AG04450 (cell line): ENCODE data around the gene DAPK2. TPM values are rescaled to one million over a fixed set of nuclear protein-coding genes. Genes with fewer than 3 reads are reported as not detected.

Experiments
- CTCF ChIA-PET: fragments of 300-600, 350-600 bp; formaldehyde crosslinking; extraction: SDS; loops from one replicate; lab custom pipeline; 2022; ENCODE audit warnings: antibody characterized with exemption, inconsistent platforms; lab: Charles Lee
- POLR2A ChIA-PET: fragments of 350-600 bp; formaldehyde crosslinking; extraction: SDS; loops from one replicate; lab custom pipeline; 2021; ENCODE audit warnings: antibody characterized with exemption, inconsistent platforms; lab: Yijun Ruan, JAX
- DNase-seq: peaks from one replicate; pipeline ENCODE4 v3.0.0-alpha.2; 2011; ENCODE audit warnings: low read depth, low spot score
- H3K27ac ChIP-seq: one replicate; pipeline ENCODE4 v1.5.1; 2012; ENCODE audit warnings: low read depth, low read length, control low read depth
- H3K27me3 ChIP-seq: one replicate; pipeline ENCODE4 v1.6.0; 2012; ENCODE audit warnings: low read length; ENCODE audit not compliant: control insufficient read depth, insufficient read depth
- H3K4me3 ChIP-seq: 2 replicates; pipeline ENCODE4 v1.5.1; 2011; ENCODE audit warnings: mild to moderate bottlenecking, low read depth, low read length, control low read depth
- H3K9me3 ChIP-seq: 2 replicates; pipeline ENCODE4 v1.5.1; 2012; ENCODE audit warnings: low read length; ENCODE audit not compliant: control insufficient read depth, insufficient read depth
- CTCF ChIP-seq: IDR thresholded peaks from 2 replicates; pipeline ENCODE4 v1.5.1; 2011; ENCODE audit warnings: low read depth, low read length, control low read depth, inconsistent platforms
- polyA plus RNA-seq: library from polyadenylated mRNA; depleted of rRNA; stranded (reverse); fragments of >200 nt; gene quantifications from 2 replicates; pipeline ENCODE4 v1.2.3, GENCODE V29; 2011

DAPK2 gene
- polyA plus RNA-seq, 1 experiment, result 0.42 TPM

- TF ChIP-seq CTCF, result no peak
- POLR2A ChIA-PET, result no interaction called here
- CTCF ChIA-PET, result interaction anchor here (1.3 to 1.6 kb wide), 2 partner anchors 49 to 52 kb away, joined by 3 to 5 read pairs; no protein-coding TSS in a partner anchor
- DNase-seq, result no peak
- H3K27me3 ChIP-seq, result peaks cover 39% of the 10 kb centered on the region
- no peak overlapping the region for H3K4me3 ChIP-seq
- H3K27ac ChIP-seq, result no peak overlapping the region
- no peaks in the 10 kb centered on the region for H3K9me3 ChIP-seq
Measured at GRCh38 chr15:63997715-63998442, 48.4 kb downstream of the DAPK2 start.

GRCh38 chr15:63996794-63997357, 49.4 kb downstream of the DAPK2 start:
- Histone ChIP-seq H3K9me3 (no peaks in the 10 kb centered on the region), H3K4me3 (no peak overlapping the region), H3K27me3 (peaks cover 42% of the 10 kb centered on the region), H3K27ac (no peak overlapping the region)
- DNase-seq, result no peak
- ChIA-PET POLR2A (no interaction called here), CTCF (interaction anchor here (0.6 kb wide), 1 partner anchor 44 kb away, joined by 3 read pairs; no protein-coding TSS in a partner anchor)
- no peak for TF ChIP-seq CTCF

GRCh38 chr15:63995789-63996188, 50.5 kb downstream of the DAPK2 start:
- ChIA-PET CTCF (no interaction called here), POLR2A (no interaction called here)
- H3K27me3 ChIP-seq, result peaks cover 41% of the 10 kb centered on the region
- DNase-seq, result no peak
- H3K4me3 ChIP-seq, result no peak overlapping the region
- no peak for TF ChIP-seq CTCF
- H3K9me3 ChIP-seq, result no peaks in the 10 kb centered on the region
- H3K27ac ChIP-seq, result no peak overlapping the region

GRCh38 chr15:63994073-63994600, 52.1 kb downstream of the DAPK2 start:
- no peak for TF ChIP-seq CTCF
- Histone ChIP-seq H3K9me3 (no peaks in the 10 kb centered on the region), H3K27me3 (peaks cover 33% of the 10 kb centered on the region), H3K27ac (no peak overlapping the region), H3K4me3 (no peak overlapping the region)
- DNase-seq, result no peak
- ChIA-PET CTCF (no interaction called here), POLR2A (no interaction called here)

- TF ChIP-seq CTCF, result no peak
- H3K27me3 ChIP-seq, result peaks cover 16% of the 10 kb centered on the region
- no peak for DNase-seq
- H3K27ac ChIP-seq, result no peak overlapping the region
- ChIA-PET CTCF (interaction anchor here (0.6 kb wide), 1 partner anchor 335 kb away, joined by 3 read pairs; no protein-coding TSS in a partner anchor), POLR2A (no interaction called here)
- no peak overlapping the region for H3K4me3 ChIP-seq
- no peaks in the 10 kb centered on the region for H3K9me3 ChIP-seq
Measured at GRCh38 chr15:63992300-63992699, 54.0 kb downstream of the DAPK2 start.
